GM19351 (cell line): ENCODE results near the gene PROM2.

Experiments
- ATAC-seq: cut with Tn5 transposase; IDR thresholded peaks from one replicate; pipeline ENCODE4 v1.9.1; 2021; ENCODE audit warnings: mild to moderate bottlenecking, moderate library complexity; ENCODE audit not compliant: unreplicated experiment

The PROM2 gene

DNA sequence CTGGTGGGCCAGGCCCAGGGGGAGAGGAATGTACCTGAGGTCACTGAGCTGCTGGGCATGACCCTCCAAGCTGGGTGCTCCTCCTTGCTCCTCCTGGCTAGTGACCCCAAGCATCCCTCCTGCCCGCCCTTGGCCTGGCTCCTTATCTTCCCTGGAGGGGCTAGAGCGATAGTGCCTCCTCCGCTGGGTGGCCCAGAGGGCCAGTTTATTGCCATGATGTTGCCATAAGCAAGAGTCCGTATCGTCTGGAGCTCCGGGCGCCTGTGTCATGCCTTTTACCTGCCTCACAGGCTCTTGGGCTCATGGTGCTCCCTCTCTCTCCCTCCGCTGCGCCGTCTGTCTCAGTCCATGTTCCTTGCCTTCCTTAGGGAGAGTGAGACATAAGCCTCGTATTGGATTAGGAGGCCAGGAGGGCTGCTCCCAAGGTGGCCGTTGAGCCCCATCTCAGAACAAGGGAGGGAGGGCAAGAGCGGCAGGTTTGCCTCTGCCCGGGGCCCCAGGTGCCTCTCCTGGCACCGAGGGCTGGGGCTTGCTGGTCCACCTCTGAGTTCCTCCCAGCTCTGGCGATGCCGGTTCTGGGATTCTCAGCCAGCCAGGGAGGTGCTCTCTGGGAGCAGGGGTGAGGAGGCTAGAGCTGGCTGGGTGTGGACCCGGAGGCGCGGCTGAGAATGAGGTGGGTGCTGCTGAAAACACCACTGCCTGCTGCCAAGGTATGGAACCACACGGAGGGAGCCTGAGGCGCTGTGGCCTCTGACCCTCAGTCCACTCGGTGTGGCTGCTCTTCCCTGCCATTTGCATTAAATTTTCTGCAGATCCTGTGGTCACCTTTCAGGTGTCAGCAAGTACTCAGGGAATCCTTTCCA lies 45.5 kb downstream of the PROM2 start:
- ATAC-seq: no peak

DNA sequence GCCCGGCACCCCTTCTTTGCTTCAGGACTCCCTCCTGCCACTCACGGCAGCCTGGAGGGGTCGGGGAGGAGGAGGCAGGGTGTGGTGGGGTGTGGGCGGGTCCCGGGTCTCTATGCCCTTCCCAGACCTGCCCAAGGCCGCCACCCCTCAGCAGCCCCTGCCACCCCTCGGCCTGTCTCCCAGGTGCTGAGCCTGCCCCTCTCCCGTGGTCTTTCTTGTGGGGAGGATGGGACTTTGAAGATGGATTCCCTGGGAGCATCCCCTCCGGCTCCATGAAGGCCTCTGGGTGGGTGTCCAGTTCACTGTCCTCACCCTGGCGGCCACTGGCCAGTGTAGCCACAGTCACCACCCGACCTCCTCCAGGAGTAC lies 46.1 kb downstream of the PROM2 start:
- no peak for ATAC-seq

DNA sequence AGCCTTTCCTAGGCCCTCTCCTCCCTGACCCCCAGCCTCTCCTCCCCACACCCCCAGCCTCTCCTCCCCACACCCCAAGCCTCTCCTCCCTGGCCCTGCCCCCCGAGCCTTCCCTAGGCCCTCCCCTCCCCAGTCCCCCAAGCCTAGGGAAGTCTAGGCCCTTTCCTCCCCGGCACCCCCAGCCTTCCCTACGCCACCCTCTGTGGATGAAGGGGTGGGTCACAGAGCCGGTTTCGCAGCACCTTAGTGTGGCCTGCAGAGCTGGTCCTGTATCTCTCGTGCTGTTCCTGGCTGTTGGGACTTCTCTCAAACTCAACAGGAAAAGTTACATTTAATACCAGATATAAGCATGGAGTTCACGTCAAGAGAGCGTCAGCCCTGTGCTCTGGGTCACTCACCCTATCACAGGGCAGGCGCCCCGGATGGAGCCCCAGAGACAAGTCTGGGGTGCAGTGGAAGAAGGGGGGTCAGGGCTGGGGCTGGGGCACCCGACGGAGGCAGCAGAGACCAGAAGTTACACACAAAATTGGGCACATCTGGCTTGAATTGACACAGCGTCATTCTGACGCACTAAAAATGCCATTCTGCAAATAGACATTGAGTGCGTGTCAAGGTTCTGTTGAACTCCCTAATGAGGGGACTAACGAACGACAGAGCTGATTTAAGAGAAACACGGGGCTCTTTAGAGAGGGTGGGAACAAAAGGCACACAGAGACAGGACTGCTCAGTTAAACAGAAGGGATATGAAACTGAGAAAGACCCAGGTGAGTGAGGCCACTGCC lies 46.9 kb downstream of the PROM2 start:
- ATAC-seq: no peak

DNA sequence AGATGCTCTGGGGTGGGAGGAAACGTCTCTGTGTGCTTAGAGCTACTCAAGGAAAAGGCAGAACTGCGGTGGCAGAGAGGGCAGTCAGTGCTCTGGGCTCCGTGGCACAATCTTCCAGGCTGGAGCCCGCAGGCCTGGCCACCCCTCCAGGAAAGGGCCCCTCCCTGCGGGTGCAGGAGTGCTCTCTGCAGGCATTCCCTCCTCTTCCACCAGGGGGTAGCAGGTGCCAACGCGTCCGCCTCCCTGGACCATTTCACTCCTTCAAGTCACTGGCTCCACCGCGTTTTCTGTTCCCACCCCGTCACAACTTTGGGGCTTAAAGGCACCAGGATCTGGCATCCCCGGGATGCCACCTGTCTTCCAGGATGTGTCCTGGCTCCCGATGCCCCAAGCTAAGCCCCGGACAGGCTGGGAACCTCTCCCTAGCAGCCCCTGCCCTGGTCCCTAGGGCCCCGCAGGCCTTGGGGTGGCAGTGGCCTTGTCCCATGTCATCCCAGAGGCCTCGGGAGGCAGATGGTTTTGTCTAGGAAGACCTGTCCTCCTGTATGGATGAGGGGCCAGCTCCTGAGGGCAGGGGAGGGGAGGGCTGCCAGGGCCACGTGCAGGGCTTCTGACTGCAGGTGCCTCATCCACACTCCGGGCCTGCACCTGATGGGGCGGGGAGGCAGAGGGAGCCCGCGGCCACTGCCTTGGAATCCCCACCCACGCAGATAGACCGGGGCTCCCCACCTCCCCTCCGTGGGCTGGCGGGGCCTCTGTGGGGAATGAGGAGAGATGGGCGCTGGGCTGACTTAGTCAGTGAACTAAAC lies 49.3 kb downstream of the PROM2 start:
- ATAC-seq: no peak

DNA sequence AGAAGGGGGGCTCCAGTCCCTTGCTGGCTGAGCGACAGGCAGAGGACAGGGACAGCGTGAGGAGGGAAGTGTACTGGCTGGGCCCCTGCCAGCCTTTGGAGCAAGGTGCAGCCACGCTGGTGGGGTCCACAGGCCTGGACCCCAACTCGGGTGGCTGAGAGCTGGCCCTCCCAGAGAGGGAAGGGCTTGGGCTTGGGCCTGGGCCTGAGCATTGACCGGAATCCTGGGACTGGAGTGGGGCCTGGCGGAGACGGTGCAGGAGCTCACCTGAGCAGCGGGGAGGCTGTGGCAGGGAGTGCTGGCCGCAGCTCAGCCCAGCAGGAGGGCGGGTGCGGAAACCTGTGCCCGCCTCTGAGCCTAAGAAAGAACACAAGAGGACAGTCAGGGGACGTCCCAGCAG lies 50.8 kb downstream of the PROM2 start:
- no peak for ATAC-seq

DNA sequence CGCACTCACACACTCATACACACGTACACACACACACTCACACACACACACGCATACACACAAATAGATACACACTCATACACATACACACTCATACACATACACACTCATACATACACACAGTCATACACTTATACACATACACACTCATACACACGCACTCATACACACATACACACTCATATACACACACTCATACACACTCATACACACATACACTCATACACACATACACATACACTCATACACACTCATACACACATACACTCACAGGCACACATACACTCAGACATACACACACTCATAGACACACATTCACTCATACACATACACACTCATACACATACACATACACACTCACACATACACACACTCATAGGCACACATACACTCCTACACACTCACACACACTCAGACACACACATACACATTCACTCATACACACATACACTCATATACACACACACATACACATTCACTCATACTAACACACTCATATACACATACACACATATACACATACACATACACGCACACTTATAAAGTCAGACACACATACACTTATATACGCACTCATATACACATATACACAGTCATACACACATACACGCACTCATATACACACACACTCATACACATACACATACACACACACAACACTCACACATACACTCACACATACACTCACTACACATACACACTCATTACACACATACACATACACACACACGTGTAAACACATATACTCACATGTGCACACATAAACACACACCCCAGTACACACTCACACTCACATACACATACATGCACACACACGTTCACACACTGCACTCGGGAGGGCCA lies 51.6 kb downstream of the PROM2 start:
- no peak for ATAC-seq

DNA sequence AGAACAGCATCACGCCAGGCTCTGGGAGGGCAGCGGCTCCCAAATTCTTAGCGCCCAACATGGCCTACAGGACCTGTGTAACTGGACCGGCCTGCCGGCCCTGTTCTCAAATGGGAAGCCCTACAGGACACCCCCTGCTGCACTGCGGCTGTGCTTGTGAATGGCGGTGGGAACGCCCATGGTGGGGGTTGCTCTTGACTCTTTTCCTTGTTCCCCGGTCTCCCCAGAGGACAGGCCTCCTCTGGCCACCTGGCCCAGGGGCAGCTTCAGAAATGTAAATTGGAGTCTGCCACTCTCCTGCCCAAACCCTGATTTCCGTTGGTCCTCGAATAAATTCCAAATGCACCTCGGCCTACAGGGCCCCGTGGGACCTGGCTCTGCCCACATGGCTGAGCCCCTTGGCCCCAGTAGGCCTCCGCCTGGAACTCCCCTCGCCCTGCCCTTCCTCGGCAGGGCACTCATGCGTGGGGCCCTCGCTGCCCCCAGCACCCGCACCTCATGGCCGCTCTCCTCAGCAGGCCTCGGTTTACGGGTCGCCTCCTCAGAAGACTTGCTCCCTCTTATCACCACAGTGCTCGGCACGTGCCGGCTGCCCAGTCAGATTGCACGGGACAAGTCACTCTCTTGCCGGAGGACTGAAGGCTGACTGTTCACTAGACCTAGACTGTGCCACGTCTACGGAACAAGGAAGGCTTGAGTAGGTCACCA lies 52.3 kb downstream of the PROM2 start:
- ATAC-seq: no peak

DNA sequence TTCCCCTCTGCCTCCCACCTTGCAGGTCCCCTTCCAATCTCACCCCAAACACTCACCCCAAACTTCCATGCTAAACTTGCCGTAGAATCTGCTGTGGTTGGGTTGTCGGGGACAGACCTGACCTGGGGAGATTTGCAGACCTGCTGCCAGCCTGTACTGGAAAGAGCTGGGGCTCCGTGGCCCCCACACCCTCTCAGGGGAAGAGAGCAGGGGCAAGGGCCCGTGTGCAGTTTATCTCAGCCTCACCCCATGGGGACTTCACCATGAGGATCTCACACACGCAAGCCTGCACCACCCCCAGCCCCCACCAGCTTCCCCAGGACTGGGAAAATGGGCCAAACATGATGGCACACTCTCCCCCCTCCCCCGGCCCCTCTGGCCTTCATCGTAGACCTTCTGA lies 53.6 kb downstream of the PROM2 start:
- no peak for ATAC-seq

DNA sequence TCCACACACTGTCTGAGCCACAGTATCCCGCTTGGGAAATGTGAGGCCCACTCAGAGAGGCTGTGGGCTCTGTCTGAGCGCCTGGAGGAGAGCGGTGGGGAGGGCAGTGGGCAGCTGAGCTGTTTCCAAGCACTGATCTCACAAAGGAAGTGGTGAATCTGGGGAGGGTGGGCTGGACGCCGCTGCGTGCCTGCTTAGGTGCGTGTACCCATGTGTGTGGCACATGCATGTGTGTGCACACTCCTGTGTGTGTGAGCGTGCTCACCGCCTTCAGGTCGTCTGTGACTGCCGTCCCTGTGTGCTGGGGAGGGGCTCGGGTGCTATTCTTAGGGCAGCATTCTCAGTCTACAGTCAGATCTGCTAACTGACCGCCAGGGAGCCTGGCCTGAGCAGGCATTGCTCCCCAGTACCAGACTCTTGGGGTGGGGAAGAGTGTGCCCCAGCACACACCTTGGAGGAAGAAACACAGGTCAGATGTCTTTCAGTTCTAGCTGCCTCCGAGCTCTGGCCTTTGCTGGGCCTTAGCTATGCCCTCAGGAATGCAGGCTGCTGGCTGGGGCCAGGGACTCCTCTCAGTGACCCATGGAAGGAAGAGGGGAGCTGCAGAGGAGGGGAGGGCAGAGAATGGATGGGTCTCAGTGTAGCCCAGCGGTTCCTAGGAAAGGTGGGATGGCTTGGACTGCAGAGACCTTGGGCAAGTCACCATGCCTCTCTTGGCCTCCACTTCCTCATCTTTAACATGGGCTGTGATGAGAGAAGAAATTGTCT lies 54.3 kb downstream of the PROM2 start:
- ATAC-seq: no peak

DNA sequence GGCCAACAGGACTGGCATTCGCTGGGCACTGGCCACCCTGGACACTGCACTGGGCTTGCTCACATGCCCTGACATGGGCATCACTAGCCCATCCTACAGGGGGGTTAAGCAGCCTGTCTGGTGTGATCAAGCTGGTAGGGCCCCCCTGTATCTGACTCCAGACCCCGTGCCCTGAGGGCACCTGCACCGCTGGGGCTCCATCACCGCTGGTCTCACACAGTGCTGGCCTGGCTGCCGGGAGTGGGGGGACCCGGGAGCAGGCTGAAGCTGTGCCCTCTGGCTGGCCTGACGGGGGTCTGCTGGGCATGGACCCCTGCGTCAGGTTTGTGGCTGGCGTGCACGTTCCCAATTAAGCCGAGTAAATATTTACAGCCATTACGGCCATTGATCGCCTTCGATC lies 55.2 kb downstream of the PROM2 start:
- ATAC-seq: no peak

DNA sequence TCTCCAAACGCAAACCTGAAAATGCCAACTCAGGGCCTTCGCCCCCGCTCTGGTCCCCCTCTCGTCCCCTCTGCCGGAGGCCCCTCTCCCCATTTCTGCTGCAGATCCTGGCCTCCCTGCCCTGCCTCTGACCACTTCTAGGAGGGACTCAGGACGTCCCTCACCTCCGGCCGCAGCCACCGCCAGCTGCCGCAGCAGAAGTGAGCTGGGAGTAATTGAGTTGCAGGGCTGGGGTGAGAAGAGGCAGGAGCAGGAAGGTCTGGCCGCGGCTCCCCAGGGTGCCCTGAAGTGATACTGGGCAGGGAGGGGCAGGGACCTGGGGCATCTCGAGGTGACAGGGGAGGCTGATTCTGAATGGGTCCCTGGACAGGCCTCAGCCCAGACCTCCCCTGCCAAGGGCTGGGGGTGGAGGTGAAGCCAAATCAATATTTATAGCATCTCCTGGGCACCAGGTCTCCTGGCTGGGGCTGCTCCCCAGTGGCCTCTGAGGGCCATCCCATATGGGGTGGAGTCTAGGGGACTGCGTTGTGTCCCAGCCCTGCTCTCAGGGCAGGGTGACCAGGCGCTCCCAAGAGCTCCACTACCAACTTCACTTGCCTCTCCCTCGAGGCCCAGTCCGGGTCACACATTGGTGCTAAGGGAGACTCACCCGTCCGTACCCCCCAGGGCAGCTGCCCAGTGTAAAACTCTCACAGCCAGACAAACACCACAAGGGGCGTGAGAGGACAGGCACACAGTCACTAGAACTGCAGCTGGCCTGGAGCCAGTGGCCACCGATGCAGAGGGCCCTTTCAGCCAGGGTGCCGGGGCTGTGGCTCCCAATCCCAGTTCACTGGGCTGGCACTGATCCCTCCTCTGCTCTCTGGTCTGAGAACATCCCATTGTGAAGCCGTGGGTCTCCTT lies 55.9 kb downstream of the PROM2 start:
- no peak for ATAC-seq

DNA sequence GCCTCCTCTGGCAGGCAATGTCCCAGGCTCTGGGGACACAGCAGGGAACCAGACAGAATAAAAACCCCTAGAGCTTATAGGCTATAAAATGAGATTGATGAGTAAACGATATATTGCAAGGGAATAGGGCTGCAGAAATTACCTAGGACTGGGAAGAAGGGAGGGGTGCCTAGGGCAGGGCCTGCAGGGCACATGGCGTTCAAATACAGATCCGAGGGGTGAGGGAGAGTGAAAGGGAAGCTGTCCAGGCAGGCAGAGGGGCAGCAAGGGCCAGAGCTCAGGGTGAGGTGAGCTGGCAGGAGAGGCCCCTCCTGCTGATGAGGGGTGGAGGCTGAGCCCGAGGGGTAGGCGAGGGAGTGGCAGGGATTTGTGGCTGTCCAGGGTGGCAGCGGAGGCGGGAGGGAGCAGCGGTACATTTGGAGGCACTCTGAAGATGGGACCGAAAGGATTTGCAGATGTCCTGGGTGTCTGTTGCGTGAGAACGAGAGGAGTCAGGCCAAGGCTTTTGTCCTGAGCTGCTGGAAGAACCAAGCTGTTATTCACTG lies 56.6 kb downstream of the PROM2 start:
- ATAC-seq: no peak

DNA sequence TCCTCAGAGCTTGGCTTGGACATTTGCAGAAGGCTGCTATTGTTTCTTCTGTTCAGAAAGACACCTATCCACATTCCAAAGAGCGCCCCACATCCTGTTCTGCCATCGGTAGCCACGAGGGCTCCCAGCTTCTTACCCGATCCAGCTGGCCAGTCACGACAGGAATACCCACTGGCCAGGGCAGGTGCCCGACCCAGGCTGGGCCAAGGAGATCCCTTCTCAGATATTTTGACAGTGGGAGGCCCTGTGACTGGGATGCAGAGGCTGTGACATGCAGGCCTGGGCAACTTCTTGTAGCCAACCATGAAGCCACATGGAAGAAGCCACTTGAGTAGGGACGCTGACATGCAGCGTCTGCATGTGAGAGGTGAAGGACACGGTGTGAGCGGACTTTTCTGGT lies 57.4 kb downstream of the PROM2 start:
- no peak for ATAC-seq

DNA sequence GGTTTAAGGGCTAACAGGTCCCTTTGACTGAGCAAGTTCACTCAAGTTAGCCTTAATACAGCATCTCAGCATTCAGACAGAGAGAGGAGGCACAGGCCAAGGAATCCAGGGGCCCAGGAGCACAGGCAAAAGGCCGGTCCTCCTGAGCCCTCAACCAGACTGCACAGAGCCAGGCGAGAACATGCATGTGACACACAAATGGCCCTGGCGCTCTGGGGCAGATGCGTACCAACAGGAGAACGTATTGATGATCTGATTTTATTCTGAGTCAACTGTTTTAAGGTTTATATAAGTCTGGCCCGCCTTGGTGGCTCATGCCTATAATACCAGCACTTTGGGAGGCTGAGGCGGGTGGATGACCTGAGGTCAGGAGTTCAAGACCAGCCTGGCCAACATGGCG lies 57.8 kb downstream of the PROM2 start:
- no peak for ATAC-seq

DNA sequence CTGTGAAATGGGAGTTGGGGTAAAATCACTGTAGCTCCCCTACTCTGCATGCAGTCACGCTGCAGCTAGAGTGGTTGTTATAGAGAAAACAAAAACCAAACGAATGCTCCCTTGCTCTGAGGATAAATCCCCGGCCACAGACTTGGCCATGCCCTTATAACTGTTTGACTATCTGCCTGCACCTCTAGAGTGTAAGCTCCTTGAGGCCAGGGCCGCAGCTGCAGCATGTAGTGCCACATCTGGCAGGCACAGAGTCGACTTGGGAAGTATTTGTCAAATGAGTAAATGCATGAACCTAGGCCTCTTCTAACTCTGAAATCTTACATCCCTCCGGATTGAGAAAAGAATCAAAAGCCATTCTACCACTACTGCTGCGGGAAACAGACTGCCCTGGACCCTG lies 58.8 kb downstream of the PROM2 start:
- ATAC-seq: no peak

DNA sequence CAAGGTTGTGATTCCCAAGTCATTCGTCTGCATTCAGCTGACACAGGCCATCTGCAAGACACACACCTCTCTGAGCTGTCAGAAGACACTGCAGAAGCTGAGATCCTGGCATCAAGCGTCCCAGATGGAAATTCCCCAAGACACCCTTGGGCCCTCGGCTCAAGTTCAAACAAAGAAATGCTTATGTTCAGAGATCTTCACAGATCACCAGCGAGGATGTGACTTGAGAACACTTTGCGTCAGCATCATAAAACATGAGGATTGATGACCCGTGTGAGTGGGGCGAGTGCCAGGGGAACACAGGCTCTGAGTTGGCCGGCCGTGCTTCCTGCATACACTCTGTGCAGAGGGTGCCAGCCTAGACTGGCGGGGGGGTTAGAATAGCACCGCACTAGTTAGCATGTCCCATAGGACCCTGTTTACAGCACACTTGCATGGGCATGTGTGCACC lies 59.7 kb downstream of the PROM2 start:
- no peak for ATAC-seq

DNA sequence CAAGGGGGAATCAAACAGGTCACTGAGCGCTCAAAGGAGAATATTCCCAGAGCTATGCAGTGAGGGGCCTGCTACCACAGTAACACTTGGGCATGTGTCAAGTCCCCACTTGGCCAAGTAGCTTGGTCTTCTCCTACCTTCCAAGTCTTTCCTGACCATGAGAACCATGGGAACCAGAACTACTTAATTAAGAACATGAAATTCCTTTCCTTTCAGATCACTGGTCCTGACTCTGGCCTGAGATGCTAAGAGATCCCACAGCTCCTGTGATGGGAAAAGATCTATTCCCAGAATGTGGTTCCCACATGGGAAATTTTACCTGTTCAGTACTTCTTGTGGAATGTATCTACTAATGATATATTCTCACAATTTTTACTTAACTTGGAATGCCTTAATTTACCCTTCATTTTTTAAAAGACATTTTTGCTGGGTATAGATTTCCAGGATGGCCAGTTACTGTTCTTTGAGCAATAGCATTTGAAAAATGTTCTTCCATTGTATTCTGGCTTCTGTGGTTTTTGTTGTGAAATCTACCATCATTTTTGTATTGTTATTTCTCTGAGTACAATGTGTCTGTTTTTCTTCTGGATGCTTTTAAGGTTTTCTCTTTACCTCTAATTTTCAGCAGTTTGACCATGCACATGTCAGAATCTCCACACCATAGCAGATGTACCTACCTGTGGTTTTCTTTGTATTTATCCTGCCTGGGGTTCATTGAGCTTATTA lies 60.8 kb downstream of the PROM2 start:
- ATAC-seq: no peak
